ENCODE measurements around the gene TMEM178B.

The TMEM178B gene

GRCh38 chr7:141359740-141360415, 286.0 kb downstream of the TMEM178B start:
- TF ChIP-seq POLR2A (IDR thresholded peaks at IDR 0.05; ENCODE audit: low read length) (no peak), GATA1 (IDR thresholded peaks at IDR 0.05; ENCODE audit: low read depth, low read length) (no peak)
- DNase-seq, result no peak

- TF ChIP-seq GATA1 (IDR thresholded peaks at IDR 0.05; ENCODE audit: low read depth, low read length) (no peak), POLR2A (IDR thresholded peaks at IDR 0.05; ENCODE audit: low read length) (no peak)
- DNase-seq, result no peak
These were observed 286.5 kb downstream of the TMEM178B start for GRCh38 chr7:141360416-141360760.

DNA sequence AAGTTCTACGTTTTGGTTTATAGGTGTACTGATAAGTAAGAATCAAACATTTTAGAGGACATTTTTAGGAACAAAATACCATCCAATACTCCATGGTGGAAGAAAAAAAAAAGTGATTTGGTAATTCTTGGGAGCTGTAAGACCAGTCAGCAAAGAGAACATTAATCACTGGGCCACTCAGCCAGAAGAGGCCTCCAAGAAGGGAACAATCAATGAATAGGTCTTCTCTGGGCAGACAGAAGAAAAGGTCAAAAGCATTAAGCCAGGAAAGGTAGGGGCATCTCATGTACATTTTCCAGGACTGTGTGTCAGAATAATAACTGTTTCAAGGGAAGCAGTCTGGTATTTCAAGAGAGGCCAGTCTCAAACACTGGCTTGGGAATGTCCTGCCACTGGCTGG, 286.9 kb downstream of the TMEM178B start:
- TF ChIP-seq POLR2A (IDR thresholded peaks at IDR 0.05; ENCODE audit: low read length) (no peak), GATA1 (IDR thresholded peaks at IDR 0.05; ENCODE audit: low read depth, low read length) (no peak)
- no peak for DNase-seq

- TF ChIP-seq POLR2A (IDR thresholded peaks at IDR 0.05; ENCODE audit: low read length) (no peak), GATA1 (IDR thresholded peaks at IDR 0.05; ENCODE audit: low read depth, low read length) (no peak)
- no peak for DNase-seq
These were observed 287.6 kb downstream of the TMEM178B start for GRCh38 chr7:141361479-141361878.

DNA sequence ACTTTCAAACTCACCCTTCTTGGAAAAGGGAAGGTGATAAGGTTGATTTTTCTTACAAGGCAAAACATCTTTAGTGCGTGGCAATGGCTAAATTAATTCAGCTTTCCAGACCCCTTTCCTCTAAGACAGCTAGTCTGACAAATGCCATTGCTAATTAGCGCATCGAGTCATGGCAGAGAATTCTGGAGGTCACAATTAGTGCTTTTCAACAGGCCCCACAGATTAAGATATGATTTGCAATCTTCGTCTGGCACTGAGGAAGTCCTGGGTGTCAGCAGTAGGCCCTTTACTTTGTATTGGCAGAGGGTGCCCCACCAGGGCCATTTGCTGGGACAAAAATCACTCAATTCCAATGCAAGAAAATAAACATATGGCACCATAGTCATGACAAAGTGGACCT, 288.1 kb downstream of the TMEM178B start:
- TF ChIP-seq POLR2A (IDR thresholded peaks at IDR 0.05; ENCODE audit: low read length) (no peak), GATA1 (IDR thresholded peaks at IDR 0.05; ENCODE audit: low read depth, low read length) (no peak)
- no peak for DNase-seq

DNA sequence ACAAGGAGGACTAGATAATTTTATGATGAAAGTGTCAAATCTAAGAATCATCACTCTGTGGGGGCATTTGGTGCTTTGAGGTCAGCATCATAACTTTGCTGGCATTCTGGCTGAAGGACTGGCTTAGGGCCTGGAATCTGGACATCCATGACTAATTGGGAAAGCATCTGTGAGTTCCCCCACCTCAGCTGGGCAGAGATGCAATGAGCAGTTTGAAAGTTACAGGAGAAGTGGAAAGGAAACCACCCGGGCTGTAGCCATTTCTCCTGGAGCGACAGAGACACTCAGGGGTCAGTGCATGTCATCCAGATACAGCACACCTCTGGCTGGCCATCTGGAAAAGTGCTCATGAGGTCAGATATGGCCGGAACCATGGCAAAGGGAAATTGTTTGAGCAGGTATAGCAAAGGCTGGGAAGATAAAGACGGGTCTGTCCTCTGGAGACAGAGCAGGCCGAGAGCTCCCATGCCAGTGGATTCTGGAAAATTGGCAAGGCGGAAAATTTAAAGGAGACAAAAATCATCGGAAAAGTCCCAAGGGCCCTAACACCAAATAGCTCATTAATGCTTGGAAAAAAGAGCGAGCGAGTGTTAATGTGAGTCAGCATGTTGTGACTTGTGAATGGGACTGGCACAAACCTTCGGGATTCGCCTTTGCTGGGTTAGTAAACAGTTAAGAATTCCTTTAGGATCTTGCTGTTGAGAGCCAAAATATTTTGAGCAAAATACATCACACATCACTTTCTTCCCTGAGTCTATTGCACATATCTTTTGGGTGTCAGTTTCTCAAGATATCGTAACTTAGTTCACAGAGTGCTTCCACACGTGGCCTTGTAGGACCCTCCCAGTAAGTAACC, 288.9 kb downstream of the TMEM178B start:
- no peak for TF ChIP-seq POLR2A (IDR thresholded peaks at IDR 0.05; ENCODE audit: low read length)
- TF ChIP-seq GATA1 (IDR thresholded peaks at IDR 0.05; ENCODE audit: low read depth, low read length), result no peak
- DNase-seq, result no peak

DNA sequence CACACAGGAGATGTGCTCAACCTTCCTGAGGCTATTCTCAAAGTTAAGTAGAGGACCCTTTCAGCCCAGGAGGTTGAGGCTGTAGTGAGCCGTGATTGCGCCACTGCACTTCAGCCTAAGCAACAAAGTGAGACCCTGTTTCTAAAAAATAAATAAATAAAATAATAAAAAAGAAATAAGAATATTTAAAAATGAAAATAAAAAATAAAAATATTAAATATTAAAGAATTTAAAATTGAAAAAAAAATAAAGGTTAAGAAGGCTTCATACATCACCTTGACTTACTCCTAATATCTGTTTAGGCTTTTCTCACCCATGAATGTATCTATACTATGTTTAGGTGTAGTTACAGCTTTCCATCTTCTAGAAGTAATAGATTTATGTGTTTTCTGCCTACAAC, 289.9 kb downstream of the TMEM178B start:
- TF ChIP-seq GATA1 (IDR thresholded peaks at IDR 0.05; ENCODE audit: low read depth, low read length), result no peak
- TF ChIP-seq POLR2A (IDR thresholded peaks at IDR 0.05; ENCODE audit: low read length), result no peak
- no peak for DNase-seq

DNA sequence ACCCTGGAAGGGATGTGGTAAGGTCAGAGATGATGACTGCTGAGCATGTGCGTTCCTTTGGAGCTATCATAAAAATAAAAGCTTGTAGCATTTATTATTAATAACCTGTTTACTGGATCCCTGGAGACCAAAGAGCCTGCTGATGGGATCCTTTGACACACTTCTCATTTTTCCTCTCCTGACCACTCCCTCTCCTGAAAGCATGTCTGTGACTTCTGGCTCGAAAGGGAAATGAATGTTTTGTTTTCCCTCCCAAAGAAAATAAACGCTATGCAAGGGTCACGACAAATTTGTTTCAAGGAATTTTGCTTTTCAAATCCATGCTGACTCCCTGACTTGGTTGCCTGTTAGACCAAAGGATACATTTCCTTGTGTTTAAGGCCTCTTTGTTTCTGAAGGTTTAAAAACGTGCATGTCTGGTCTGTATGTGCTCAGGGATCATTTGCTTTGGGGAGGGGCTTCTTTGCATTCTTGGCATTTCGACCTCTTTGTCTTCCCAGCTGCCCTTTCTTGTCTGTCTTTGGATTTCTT, 292.3 kb downstream of the TMEM178B start:
- DNase-seq, result no peak
- TF ChIP-seq GATA1 (IDR thresholded peaks at IDR 0.05; ENCODE audit: low read depth, low read length), result no peak
- TF ChIP-seq POLR2A (IDR thresholded peaks at IDR 0.05; ENCODE audit: low read length), result no peak

GRCh38 chr7:141369422-141369821, 295.6 kb downstream of the TMEM178B start:
- DNase-seq, result no peak
- TF ChIP-seq GATA1 (IDR thresholded peaks at IDR 0.05; ENCODE audit: low read depth, low read length) (no peak), POLR2A (IDR thresholded peaks at IDR 0.05; ENCODE audit: low read length) (no peak)

DNA sequence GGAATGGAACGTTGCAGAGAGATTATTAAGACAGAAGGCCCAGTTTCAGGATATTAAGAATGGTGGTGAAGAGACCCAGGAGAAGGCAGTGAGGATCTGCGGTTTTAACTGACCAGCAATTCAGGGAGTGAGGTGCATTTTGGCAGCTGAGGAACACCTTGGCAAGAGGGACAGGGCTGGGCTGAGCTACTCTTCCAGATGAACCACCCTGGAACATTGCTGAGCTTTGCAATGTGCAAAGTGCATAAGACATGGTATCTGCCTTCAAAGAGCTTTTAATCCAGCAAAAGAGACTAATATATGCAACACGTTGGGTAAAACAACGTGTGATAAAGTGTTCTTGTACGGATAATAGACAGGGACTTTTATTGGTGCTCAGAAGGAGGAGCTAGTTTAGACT, 296.3 kb downstream of the TMEM178B start:
- no peak for DNase-seq
- TF ChIP-seq POLR2A (IDR thresholded peaks at IDR 0.05; ENCODE audit: low read length) (no peak), GATA1 (IDR thresholded peaks at IDR 0.05; ENCODE audit: low read depth, low read length) (no peak)

- DNase-seq, result no peak
- TF ChIP-seq POLR2A (IDR thresholded peaks at IDR 0.05; ENCODE audit: low read length) (no peak), GATA1 (IDR thresholded peaks at IDR 0.05; ENCODE audit: low read depth, low read length) (no peak)
These were observed 296.8 kb downstream of the TMEM178B start for GRCh38 chr7:141370650-141371049.

- no peak for DNase-seq
- TF ChIP-seq GATA1 (IDR thresholded peaks at IDR 0.05; ENCODE audit: low read depth, low read length) (no peak), POLR2A (IDR thresholded peaks at IDR 0.05; ENCODE audit: low read length) (no peak)
These were observed 300.6 kb downstream of the TMEM178B start for GRCh38 chr7:141374425-141374824.

DNA sequence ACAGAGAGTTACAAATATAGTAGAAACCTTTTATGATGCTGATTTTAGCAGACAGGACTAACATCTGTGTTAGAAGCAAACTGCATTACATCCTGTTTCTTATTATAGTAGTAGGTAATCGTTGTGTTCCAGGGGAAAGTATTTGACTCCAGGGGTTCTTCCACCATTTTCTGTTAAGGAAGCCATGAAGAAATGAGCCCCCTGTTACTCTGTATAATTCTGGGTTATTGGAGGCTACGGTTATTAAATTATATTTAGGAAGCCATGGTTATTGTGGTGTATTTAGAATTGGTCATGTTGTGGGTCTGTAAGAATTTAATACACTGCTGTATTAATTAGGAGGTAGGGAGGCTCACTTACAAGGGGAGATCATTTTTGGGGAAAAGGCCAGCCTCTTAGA, 301.6 kb downstream of the TMEM178B start:
- no peak for DNase-seq
- TF ChIP-seq POLR2A (IDR thresholded peaks at IDR 0.05; ENCODE audit: low read length), result no peak
- no peak for TF ChIP-seq GATA1 (IDR thresholded peaks at IDR 0.05; ENCODE audit: low read depth, low read length)

GRCh38 chr7:141377906-141378305, 304.0 kb downstream of the TMEM178B start:
- no peak for TF ChIP-seq GATA1 (IDR thresholded peaks at IDR 0.05; ENCODE audit: low read depth, low read length)
- TF ChIP-seq POLR2A (IDR thresholded peaks at IDR 0.05; ENCODE audit: low read length), result no peak

DNA sequence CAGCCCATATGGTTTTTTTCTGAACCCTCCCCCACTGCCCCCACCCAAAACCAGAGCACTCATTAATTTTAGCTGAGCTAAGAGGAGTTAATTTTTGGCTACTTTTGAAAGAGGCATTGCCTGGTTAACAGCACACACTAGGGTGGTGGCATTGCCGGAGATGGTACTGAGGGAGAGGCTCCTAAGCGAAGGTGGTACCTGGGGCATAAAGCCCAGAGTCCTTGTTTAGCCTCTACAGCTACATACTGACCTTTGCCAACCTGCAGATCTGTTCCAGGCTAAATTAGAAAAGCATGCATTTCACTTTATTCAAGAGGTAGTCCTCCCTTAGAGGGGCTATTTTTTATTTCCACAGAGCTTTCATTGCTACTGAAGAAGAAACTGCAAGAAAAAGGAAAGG, 304.5 kb downstream of the TMEM178B start:
- no peak for TF ChIP-seq GATA1 (IDR thresholded peaks at IDR 0.05; ENCODE audit: low read depth, low read length)
- no peak for TF ChIP-seq POLR2A (IDR thresholded peaks at IDR 0.05; ENCODE audit: low read length)
- DNase-seq, result no peak

More at GRCh38 chr7:141377906-141378305, 304.0 kb downstream of the TMEM178B start:
- DNase-seq, result no peak
